HCEC 1CT (cell line): ENCODE measurements around the gene KPNA1.
A peak's percentile ranks its signal among the peaks of the same experiment; 100 is the strongest.
"Not testable (repeated sequence)": the region's sequence is repeated elsewhere in the genome, so short reads cannot be mapped to it uniquely, and the experiment has no call there.

Experiments
- DNase-seq: peaks from one replicate; pipeline ENCODE4 v3.0.0-alpha.2; 2017

Gene KPNA1

GRCh38 chr3:122516846-122517360 lies 2.2 kb upstream of the KPNA1 start:
- DNase-seq: no peak

GRCh38 chr3:122515870-122516269 lies 1.1 kb upstream of the KPNA1 start:
- no peak for DNase-seq

- no peak for DNase-seq
Observed at GRCh38 chr3:122515020-122515468, 305 bp upstream of the KPNA1 start.

GRCh38 chr3:122513386-122514122 lies 1.2 kb downstream of the KPNA1 start:
- peak; percentile 80 for DNase-seq

- DNase-seq: no peak
Observed at GRCh38 chr3:122512284-122512683, 2.5 kb downstream of the KPNA1 start.

- DNase-seq: no peak
Observed at GRCh38 chr3:122510878-122511535, 3.7 kb downstream of the KPNA1 start.

GRCh38 chr3:122508944-122509343 lies 5.8 kb downstream of the KPNA1 start:
- not testable (repeated sequence) for DNase-seq

GRCh38 chr3:122508135-122508914 lies 6.4 kb downstream of the KPNA1 start:
- no peak for DNase-seq

GRCh38 chr3:122506450-122506849 lies 8.3 kb downstream of the KPNA1 start:
- DNase-seq: no peak

- DNase-seq: no peak
Observed at GRCh38 chr3:122505676-122506075, 9.1 kb downstream of the KPNA1 start.

- no peak for DNase-seq
Observed at GRCh38 chr3:122502941-122503340, 11.8 kb downstream of the KPNA1 start.

- no peak for DNase-seq
Observed at GRCh38 chr3:122502139-122502538, 12.6 kb downstream of the KPNA1 start.

GRCh38 chr3:122500964-122501363 lies 13.8 kb downstream of the KPNA1 start:
- not testable (repeated sequence) for DNase-seq

- DNase-seq: no peak
Observed at GRCh38 chr3:122498152-122498551, 16.6 kb downstream of the KPNA1 start.

- peak; percentile 92 for DNase-seq
Observed at GRCh38 chr3:122497425-122497824, 17.3 kb downstream of the KPNA1 start.

GRCh38 chr3:122496508-122496907 lies 18.2 kb downstream of the KPNA1 start:
- no peak for DNase-seq

GRCh38 chr3:122493296-122493695 lies 21.4 kb downstream of the KPNA1 start:
- no peak for DNase-seq

GRCh38 chr3:122488262-122488973 lies 26.3 kb downstream of the KPNA1 start:
- DNase-seq: no peak

GRCh38 chr3:122484985-122485384 lies 29.8 kb downstream of the KPNA1 start:
- peak; percentile 47 for DNase-seq

GRCh38 chr3:122481390-122481789 lies 33.3 kb downstream of the KPNA1 start:
- no peak for DNase-seq

GRCh38 chr3:122476532-122476931 lies 38.2 kb downstream of the KPNA1 start:
- DNase-seq: no peak

- no peak for DNase-seq
Observed at GRCh38 chr3:122475316-122475715, 39.4 kb downstream of the KPNA1 start.

- DNase-seq: no peak
Observed at GRCh38 chr3:122469659-122470058, 45.1 kb downstream of the KPNA1 start.
